ENCODE data around the gene HBP1. TPM values are rescaled to one million over a fixed set of nuclear protein-coding genes. Genes with fewer than 3 reads are reported as not detected.

The HBP1 gene
- total RNA-seq, 1 experiment from 2014 or later: 44.8 TPM

DNA sequence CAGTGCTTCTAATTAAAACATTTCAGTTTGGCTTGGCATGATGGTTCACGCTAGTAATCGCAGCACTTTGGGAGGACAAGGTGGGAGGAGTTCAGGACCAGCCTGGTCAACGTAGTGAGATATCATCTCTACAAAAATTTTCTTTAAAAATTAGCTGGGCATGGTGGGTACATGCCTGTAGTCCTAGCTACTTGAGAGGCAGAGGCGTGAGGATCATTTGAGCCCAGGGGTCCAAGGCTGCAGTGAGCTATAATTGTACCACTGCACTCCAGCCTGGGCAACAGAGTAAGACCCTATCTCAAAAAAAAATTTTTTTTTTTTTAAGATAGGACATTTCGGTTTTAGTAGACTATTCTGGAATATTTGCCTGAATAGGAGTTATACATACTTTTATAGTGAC lies 12.4 kb downstream of the HBP1 start:
- Histone ChIP-seq H3K36me3 (peaks cover 22% of the 10 kb centered on the region), H3K4me3 (no peak overlapping the region), H3K27me3 (replicated peaks) (no peaks in the 10 kb centered on the region), H3K4me1 (replicated peaks) (peaks cover 15% of the 10 kb centered on the region; the same call in 1 of the 2 replicates), H3K27ac (no peak overlapping the region), H3K9me3 (replicated peaks) (no peaks in the 10 kb centered on the region)
- DNase-seq (ENCODE audit: low read depth in 1 of 2, low spot score in 2 of 2): no peak

DNA sequence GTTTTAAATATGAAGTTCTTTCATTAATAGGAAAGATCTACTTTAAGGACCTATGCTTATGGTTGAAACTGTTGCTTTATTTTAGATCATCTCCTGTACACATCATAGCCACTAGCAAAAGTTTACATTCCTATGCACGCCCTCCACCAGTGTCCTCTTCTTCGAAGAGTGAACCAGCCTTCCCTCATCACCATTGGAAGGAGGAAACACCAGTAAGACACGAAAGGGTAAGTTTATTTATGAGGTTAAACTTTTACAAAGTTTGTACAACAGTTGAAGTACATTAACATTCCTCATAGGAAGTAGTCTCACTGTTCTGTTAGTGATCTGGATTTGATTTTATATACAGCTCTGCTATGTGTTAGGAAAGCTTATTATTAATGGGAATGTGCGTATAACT lies 16.9 kb downstream of the HBP1 start:
- no peak for DNase-seq (ENCODE audit: low read depth in 1 of 2, low spot score in 2 of 2)
- H3K4me1 ChIP-seq (replicated peaks): peaks cover under 1% of the 10 kb centered on the region; the same call in 1 of the 2 replicates

DNA sequence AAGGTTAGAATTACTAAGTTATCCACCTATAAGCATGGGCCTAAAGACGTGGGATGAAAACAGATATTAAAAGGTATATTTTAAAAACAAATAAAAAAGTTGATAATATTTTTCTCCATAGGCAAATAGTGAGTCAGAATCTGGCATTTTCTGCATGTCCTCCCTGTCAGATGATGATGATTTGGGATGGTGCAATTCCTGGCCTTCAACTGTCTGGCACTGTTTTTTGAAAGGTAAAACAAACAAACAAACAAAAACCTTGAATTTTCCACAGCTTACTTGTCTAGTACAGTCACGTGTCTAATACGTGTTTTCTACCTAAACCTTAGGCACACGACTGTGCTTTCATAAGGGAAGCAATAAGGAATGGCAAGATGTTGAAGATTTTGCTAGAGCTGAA lies 17.4 kb downstream of the HBP1 start:
- Histone ChIP-seq H3K4me1 (replicated peaks) (no peaks in the 10 kb centered on the region), H3K4me3 (no peak overlapping the region), H3K27ac (no peak overlapping the region), H3K27me3 (replicated peaks) (no peaks in the 10 kb centered on the region), H3K9me3 (replicated peaks) (no peaks in the 10 kb centered on the region), H3K36me3 (peaks cover 45% of the 10 kb centered on the region)
- DNase-seq (ENCODE audit: low read depth in 1 of 2, low spot score in 2 of 2): no peak

More for the DNA sequence above, 16.9 kb downstream of the HBP1 start:
- H3K36me3 ChIP-seq: peaks cover 45% of the 10 kb centered on the region
- no peak overlapping the region for H3K4me3 ChIP-seq
- H3K27me3 ChIP-seq (replicated peaks): no peaks in the 10 kb centered on the region
- no peaks in the 10 kb centered on the region for H3K9me3 ChIP-seq (replicated peaks)
- H3K27ac ChIP-seq: no peak overlapping the region

DNA sequence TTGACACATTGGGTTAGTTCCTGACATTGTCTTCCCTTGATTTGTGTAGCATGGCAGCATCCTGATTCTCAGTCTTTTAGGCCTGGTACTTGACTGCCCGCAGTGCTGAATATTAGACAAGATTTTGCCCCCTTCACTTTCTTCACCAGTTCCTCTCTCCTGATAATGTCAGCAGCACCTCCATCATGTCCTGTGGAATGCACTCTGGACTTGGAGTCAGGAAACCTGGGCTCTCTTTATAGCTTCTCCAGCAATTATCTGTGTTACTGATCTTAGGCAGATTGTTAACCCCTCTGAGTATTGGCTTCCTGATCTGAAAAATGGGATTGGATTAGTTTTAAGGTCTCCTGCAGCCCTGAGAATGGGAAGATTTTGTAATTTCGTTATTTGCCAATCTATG lies 19.0 kb downstream of the HBP1 start:
- peaks cover 46% of the 10 kb centered on the region for H3K36me3 ChIP-seq
- DNase-seq (ENCODE audit: low read depth in 1 of 2, low spot score in 2 of 2): no peak
- H3K4me1 ChIP-seq (replicated peaks): no peaks in the 10 kb centered on the region
- no peak overlapping the region for H3K4me3 ChIP-seq
- no peak overlapping the region for H3K27ac ChIP-seq
- no peaks in the 10 kb centered on the region for H3K9me3 ChIP-seq (replicated peaks)
- H3K27me3 ChIP-seq (replicated peaks): no peaks in the 10 kb centered on the region

DNA sequence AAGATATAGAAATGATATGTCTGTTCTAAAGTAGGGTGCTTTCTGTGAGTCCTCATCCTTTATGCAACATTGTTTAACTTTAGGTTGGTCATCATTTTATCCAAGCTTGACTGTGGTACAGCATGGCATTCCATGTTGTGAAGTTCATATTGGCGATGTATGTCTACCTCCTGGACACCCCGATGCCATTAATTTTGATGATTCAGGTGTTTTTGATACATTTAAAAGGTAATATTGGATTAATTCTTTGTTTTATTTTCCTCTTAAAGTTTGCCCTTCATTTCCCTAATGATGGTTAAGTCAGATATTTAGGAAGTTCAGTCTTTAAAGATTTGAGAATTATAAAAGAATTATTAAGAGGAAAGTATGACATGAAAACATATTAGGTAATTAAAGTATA lies 21.3 kb downstream of the HBP1 start:
- Histone ChIP-seq H3K27me3 (replicated peaks) (no peaks in the 10 kb centered on the region), H3K36me3 (peaks cover 46% of the 10 kb centered on the region), H3K27ac (no peak overlapping the region), H3K4me3 (no peak overlapping the region), H3K4me1 (replicated peaks) (no peaks in the 10 kb centered on the region), H3K9me3 (replicated peaks) (no peaks in the 10 kb centered on the region)
- DNase-seq (ENCODE audit: low read depth in 1 of 2, low spot score in 2 of 2): no peak

DNA sequence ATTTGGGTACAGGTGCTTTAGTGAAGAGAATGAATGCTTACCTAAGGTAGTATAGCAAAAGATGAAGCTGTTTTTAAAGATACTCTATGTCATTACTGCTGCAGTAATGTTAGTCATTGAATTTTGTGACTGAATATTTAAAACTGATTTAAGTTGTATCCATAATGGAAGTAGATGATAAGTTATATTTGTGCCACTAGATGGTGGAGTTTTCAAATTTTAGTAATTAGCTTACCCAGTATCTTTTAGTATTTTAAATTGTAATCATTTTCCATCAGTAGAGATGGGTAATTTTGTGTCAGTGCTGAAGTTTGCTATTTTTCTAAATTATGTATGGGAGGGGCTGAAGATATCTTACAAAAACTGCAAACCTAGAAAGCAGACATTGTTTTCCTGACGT lies 25.2 kb downstream of the HBP1 start:
- Histone ChIP-seq H3K27ac (no peak overlapping the region), H3K27me3 (replicated peaks) (no peaks in the 10 kb centered on the region), H3K4me3 (no peak overlapping the region), H3K36me3 (peaks cover 30% of the 10 kb centered on the region), H3K4me1 (replicated peaks) (no peaks in the 10 kb centered on the region), H3K9me3 (replicated peaks) (no peaks in the 10 kb centered on the region)
- DNase-seq (ENCODE audit: low read depth in 1 of 2, low spot score in 2 of 2): no peak

DNA sequence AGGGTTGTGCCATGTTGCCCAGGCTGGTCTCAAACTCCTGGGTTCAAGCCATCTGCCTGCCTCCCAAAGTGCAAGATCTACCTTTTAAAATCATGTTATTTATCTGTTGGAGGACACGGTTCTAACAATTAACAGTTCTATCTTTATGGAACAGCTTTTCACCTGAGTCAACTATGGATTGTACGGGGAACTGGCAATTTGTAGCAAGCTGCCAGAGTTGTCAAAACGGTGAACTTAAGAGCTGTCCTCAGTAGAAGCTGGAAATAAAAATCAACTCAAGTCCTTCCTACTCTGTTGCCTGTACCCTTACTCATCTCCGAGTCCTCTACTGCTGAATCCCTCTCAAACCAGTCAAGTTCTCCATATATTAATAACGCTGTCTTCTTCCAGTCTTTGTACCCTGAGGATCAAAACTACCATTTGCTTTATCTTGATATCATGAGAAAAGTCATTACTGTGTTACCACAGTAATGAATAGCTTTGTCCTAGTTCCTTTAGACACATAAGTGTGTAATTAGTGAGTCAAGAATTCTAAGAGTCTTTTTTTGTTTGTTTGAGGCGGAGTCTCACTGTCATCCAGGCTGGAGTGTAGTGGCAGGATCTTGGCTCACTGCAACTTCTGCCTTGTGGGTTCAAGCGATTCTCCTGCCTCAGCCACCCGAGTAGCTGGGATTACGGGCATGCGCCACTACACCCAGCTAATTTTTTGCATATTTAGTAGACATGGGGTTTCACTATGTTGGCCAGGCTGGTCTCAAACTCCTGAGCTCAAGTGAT lies 28.2 kb downstream of the HBP1 start:
- DNase-seq (ENCODE audit: low read depth in 1 of 2, low spot score in 2 of 2): no peak
- Histone ChIP-seq H3K4me3 (no peak overlapping the region), H3K36me3 (peaks cover 32% of the 10 kb centered on the region), H3K9me3 (replicated peaks) (no peaks in the 10 kb centered on the region), H3K4me1 (replicated peaks) (no peaks in the 10 kb centered on the region), H3K27ac (no peak overlapping the region), H3K27me3 (replicated peaks) (no peaks in the 10 kb centered on the region)

DNA sequence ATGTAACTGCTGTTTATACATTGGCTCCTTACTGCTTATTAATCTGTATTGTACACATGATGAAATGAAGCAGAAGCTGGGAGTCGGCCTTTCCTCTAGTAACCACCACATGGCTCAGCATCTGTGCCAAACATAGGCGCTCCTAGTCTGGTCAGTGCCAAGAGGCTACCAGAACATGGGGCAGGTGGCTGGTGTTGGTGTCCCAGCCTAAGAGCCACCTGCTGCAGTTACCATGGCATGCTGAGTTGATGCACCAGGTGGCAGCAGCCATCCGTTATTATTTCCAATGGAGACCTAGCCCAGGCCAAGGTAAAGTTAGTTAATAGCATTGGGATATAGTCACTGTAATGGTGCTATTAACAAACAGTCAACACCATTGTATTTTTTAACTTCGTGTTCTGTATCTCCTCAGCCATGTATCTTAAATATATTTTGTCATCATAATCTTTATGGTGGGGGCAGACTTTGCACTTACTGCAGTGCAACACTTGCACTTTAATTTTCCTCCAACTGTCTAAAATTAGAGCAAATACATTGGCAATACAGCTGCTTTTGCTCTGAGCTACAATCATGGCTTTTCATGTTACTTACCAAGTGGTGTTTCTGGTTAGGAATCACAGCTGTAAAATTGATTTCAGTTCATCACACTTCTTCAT lies 33.1 kb downstream of the HBP1 start:
- no peak for DNase-seq (ENCODE audit: low read depth in 1 of 2, low spot score in 2 of 2)
- H3K27ac ChIP-seq: no peak overlapping the region

DNA sequence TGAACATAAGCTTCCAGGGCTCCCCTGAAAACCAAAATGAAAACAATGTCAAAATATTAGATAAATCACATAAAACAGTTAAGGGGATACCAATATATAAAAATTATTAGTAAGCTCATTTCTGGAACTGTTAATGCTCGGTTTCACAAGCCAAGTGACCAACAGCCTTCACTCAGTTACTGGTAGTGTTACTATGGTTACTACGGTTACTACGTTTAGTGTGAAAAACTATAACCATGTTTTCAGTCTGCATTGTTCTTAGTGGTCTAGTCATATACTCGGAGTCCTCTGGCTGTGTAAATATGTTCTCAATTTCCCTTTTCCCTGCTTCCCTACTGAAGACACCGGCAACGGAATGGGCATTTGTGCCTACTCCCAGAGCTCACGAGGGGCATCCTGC lies 34.8 kb downstream of the HBP1 start:
- no peaks in the 10 kb centered on the region for H3K27me3 ChIP-seq (replicated peaks)
- peaks cover 38% of the 10 kb centered on the region for H3K36me3 ChIP-seq
- DNase-seq (ENCODE audit: low read depth in 1 of 2, low spot score in 2 of 2): no peak
- H3K27ac ChIP-seq: no peak overlapping the region
- H3K4me3 ChIP-seq: no peak overlapping the region
- H3K9me3 ChIP-seq (replicated peaks): no peaks in the 10 kb centered on the region
- no peaks in the 10 kb centered on the region for H3K4me1 ChIP-seq (replicated peaks)

More for the DNA sequence above, 33.1 kb downstream of the HBP1 start:
- Histone ChIP-seq H3K9me3 (replicated peaks) (no peaks in the 10 kb centered on the region), H3K4me3 (no peak overlapping the region), H3K4me1 (replicated peaks) (no peaks in the 10 kb centered on the region), H3K36me3 (peaks cover 44% of the 10 kb centered on the region), H3K27me3 (replicated peaks) (no peaks in the 10 kb centered on the region)

DNA sequence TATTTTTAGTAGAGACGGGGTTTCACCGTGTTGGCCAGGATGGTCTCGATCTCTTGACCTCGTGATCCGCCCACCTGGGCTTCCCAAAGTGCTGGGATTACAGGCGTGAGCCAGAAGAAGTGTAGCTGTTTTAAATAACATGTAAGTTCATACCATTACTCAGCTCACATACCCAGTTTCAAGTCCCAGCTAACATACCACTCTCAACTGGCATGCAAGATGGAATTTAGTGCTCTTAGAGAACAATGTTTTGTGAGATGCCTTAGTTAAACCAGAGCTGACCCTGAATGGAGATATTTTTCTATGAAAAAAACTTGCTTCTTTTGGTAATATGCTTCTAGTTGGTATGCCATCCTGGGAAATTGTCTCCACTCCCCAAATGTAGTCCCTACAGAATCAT lies 37.3 kb downstream of the HBP1 start:
- Histone ChIP-seq H3K36me3 (peaks cover 32% of the 10 kb centered on the region), H3K4me3 (no peak overlapping the region), H3K9me3 (replicated peaks) (no peaks in the 10 kb centered on the region), H3K27me3 (replicated peaks) (no peaks in the 10 kb centered on the region), H3K27ac (no peak overlapping the region), H3K4me1 (replicated peaks) (no peaks in the 10 kb centered on the region)
- no peak for DNase-seq (ENCODE audit: low read depth in 1 of 2, low spot score in 2 of 2)

DNA sequence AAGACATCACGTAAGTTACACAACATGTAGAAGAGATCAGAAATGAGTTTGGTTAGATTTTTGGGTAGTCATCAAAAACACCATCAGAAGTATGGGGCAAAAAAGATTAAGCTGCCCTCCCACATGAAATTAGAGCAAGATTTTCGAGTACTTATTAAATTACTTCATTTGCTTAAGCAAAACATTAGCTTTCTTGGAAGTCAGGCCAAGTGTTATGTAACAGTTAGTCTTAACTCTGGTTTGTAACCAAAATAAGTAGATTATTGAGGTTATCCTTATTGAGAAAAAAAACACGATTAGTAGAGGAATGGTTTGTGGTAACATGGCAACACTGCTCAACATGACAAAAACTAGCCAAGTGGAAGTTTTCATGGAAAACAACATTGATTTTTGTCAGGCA lies 37.9 kb downstream of the HBP1 start:
- Histone ChIP-seq H3K27ac (no peak overlapping the region), H3K36me3 (peaks cover 26% of the 10 kb centered on the region)

DNA sequence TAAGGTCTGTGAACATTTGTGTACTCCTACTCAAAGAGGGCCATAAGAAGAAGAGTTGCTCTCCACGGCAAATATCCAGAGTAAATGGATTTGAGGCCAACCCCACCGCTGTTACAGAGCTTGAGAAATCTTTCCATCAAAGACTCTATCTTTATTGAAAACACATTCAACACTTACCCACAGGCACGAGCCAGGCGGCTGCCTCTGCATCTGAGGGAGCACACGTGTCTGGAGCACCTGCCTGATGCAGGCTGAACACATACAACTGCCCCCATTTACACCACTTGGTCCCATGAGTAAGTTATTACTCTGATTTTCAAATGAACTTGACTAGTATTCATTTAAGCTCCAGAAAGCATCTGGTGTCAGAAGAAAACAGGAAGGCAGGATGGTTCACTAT lies 38.7 kb downstream of the HBP1 start:
- DNase-seq (ENCODE audit: low read depth in 1 of 2, low spot score in 2 of 2): no peak
- Histone ChIP-seq H3K36me3 (peaks cover 19% of the 10 kb centered on the region), H3K27ac (no peak overlapping the region), H3K9me3 (replicated peaks) (no peaks in the 10 kb centered on the region), H3K4me3 (no peak overlapping the region), H3K4me1 (replicated peaks) (no peaks in the 10 kb centered on the region), H3K27me3 (replicated peaks) (no peaks in the 10 kb centered on the region)

More for the DNA sequence above, 37.9 kb downstream of the HBP1 start:
- DNase-seq (ENCODE audit: low read depth in 1 of 2, low spot score in 2 of 2): no peak
- Histone ChIP-seq H3K4me3 (no peak overlapping the region), H3K27me3 (replicated peaks) (no peaks in the 10 kb centered on the region), H3K4me1 (replicated peaks) (no peaks in the 10 kb centered on the region), H3K9me3 (replicated peaks) (no peaks in the 10 kb centered on the region)

DNA sequence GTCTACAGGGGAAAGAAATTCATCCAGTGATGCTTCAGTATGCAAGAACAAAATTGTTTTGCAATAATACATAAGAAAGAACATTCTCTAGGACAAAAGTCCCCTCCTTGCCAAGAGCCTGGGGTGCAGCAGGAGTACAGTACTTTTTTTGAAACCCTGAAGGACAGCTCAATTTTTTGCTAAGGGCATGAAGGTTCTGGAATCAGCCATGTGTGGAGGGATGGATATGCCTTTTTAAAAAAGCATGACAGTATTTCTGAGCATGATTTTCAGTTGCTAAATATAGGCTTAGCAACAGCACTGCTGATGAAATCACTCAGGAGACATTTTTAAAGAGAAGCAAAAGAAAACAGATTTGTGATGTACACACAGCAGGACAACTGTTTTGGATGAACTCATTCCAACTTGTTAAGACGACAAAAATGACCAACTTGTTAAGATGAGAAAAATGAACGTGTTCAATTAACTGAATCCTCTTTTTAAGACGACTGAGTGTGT lies 39.3 kb downstream of the HBP1 start:
- H3K9me3 ChIP-seq (replicated peaks): no peaks in the 10 kb centered on the region
- H3K27me3 ChIP-seq (replicated peaks): no peaks in the 10 kb centered on the region
- H3K4me1 ChIP-seq (replicated peaks): no peaks in the 10 kb centered on the region
- peaks cover 16% of the 10 kb centered on the region for H3K36me3 ChIP-seq
- H3K27ac ChIP-seq: no peak overlapping the region
- DNase-seq (ENCODE audit: low read depth in 1 of 2, low spot score in 2 of 2): no peak
- H3K4me3 ChIP-seq: no peak overlapping the region

DNA sequence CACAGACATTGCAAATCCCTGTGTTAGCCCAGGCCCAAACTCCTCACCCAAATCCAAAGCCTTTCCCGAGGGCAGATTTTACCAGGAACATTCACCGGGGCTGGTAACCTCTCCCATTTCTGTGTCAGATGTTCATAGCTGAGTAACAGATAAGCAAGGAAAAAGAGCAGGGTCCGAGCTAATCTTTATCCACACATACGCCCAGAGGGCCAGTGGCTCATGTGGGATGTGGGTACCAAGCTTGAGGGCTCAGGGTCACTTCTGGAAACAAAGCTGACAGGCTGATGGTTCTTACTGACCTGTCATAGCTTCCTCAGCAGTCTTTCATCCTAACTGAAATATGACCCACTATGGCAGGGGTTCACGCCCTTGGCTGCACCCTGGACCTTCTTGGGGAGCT lies 39.8 kb downstream of the HBP1 start:
- Histone ChIP-seq H3K9me3 (replicated peaks) (no peaks in the 10 kb centered on the region), H3K27me3 (replicated peaks) (no peaks in the 10 kb centered on the region), H3K4me3 (no peak overlapping the region), H3K27ac (no peak overlapping the region), H3K36me3 (peaks cover 11% of the 10 kb centered on the region; the same call in 1 of the 2 replicates), H3K4me1 (replicated peaks) (no peaks in the 10 kb centered on the region)
- DNase-seq (ENCODE audit: low read depth in 1 of 2, low spot score in 2 of 2): no peak
